ENCODE results near the gene IL6.
"Not testable (repeated sequence)": the region's sequence is repeated elsewhere in the genome, so short reads cannot be mapped to it uniquely, and the experiment has no call there.

IL6 gene

GRCh38 chr7:22697876-22698606 lies 29.0 kb upstream of the IL6 start:
- no peak overlapping the region for H3K27ac ChIP-seq
- TF ChIP-seq CTCF (IDR thresholded peaks at IDR 0.05): no peak
- H3K4me3 ChIP-seq: no peak overlapping the region
- DNase-seq (ENCODE audit: low spot score): no peak

DNA sequence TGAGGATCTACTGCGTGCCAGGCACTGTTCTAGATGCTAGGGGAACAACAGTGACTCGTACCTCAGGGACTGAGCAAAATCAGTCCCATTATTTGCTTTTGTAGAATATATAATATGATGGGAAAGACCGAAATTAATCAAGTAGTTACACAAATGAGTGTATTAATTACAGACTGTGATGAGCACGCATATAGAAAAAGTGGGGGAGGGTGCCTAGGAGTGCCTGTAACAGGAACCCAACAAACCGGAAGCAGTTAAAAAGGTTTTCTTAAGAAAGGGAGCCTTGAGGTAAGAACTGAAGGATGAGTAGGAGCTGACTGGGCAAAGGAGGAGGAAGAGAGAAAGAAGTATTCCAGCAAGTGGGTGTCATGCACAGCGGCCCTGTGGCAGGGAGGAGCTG lies 28.2 kb upstream of the IL6 start:
- DNase-seq (ENCODE audit: low spot score): no peak
- Histone ChIP-seq H3K4me3 (no peak overlapping the region), H3K27ac (no peak overlapping the region)
- no peak for TF ChIP-seq CTCF (IDR thresholded peaks at IDR 0.05)

DNA sequence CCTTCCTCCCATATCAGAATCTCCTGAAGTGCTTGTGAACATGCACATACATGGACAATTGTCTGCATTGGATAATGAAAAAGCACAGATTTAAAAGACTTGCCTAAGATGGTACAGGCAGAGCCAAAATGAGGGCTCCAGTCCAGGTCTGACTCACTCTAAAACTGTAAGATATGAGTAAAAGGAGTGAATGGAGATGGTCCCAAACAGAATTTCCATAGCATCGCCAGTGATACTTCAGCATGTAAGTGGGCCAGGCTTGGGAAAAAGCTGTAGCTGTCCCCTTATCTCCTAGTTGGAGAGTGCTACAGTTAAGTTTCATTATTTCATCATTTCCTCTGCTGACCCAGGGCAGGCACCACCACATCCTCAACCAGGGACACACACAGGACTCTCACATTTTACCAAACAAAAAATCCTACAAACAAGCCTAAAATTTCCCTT lies 26.4 kb upstream of the IL6 start:
- no peak for DNase-seq (ENCODE audit: low spot score)

GRCh38 chr7:22702516-22702915 lies 24.5 kb upstream of the IL6 start:
- H3K4me3 ChIP-seq: no peak overlapping the region
- no peak for TF ChIP-seq CTCF (IDR thresholded peaks at IDR 0.05)
- no peak overlapping the region for H3K27ac ChIP-seq
- no peak for DNase-seq (ENCODE audit: low spot score)

More for the DNA sequence above, 26.4 kb upstream of the IL6 start:
- TF ChIP-seq CTCF (IDR thresholded peaks at IDR 0.05): no peak
- Histone ChIP-seq H3K27ac (no peak overlapping the region), H3K4me3 (no peak overlapping the region)

- H3K4me3 ChIP-seq; DNase-seq (ENCODE audit: low spot score): not testable (repeated sequence)
Measured at GRCh38 chr7:22703107-22703855, 23.7 kb upstream of the IL6 start.

DNA sequence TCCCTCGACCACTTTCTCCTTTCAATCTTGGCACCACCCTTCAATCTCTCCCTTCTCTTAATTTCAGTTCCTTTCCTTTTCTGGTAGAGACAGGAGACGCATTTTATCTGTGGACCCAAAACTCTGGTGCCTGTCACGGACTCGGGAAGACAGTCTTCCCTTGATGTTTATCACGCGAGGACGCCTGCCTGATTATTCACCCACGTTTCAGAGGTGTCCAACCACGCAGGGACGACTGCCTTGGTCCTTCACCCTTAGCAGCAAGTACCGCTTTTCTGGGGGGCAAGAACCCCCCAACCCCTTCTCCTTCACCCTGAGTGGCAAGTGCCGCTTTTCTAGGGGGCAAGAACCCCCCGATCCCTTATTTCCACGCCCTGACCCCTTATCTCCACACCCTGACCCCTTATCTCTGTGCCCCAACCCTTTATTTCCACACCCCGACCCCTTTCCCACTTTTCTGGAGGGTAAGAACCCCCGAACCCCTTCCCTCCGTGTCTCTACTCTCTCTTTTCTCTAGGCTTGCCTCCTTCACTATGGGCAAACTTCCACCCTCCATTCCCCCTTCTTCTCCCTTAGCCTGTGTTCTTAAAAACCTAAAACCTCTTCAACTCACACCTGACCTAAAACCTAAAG lies 22.9 kb upstream of the IL6 start:
- not testable (repeated sequence) for DNase-seq (ENCODE audit: low spot score); H3K27ac ChIP-seq; H3K4me3 ChIP-seq

More at GRCh38 chr7:22703107-22703855, 23.7 kb upstream of the IL6 start:
- not testable (repeated sequence) for H3K27ac ChIP-seq

DNA sequence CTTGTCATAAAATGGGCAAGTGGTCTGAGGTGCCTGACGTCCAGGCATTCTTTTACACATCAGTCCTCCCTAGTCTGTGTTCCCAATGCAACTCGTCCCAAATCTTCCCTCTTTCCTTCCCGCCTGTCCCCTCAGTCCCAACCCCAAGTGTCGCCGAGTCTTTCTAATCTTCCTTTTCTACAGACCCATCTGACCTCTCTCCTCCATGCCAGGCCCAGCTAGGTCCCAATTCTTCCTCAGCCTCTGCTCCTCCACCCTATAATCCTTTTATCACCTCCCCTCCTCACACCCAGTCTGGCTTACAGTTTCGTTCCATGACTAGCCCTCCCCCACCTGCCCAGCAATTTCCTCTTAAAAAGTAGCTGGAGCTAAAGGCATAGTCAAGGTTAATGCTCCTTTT lies 22.3 kb upstream of the IL6 start:
- not testable (repeated sequence) for DNase-seq (ENCODE audit: low spot score); H3K27ac ChIP-seq

GRCh38 chr7:22705874-22706273 lies 21.1 kb upstream of the IL6 start:
- not testable (repeated sequence) for DNase-seq (ENCODE audit: low spot score); H3K4me3 ChIP-seq

More for the DNA sequence above, 22.3 kb upstream of the IL6 start:
- not testable (repeated sequence) for H3K4me3 ChIP-seq

GRCh38 chr7:22707026-22707691 lies 19.8 kb upstream of the IL6 start:
- H3K27ac ChIP-seq; DNase-seq (ENCODE audit: low spot score); H3K4me3 ChIP-seq: not testable (repeated sequence)

More at GRCh38 chr7:22705874-22706273, 21.1 kb upstream of the IL6 start:
- not testable (repeated sequence) for H3K27ac ChIP-seq

- not testable (repeated sequence) for H3K27ac ChIP-seq, H3K4me3 ChIP-seq
Measured at GRCh38 chr7:22708214-22708613, 18.8 kb upstream of the IL6 start.

GRCh38 chr7:22708677-22709061 lies 18.3 kb upstream of the IL6 start:
- not testable (repeated sequence) for DNase-seq (ENCODE audit: low spot score)

More at GRCh38 chr7:22708214-22708613, 18.8 kb upstream of the IL6 start:
- DNase-seq (ENCODE audit: low spot score): not testable (repeated sequence)

GRCh38 chr7:22709062-22709829 lies 17.8 kb upstream of the IL6 start:
- not testable (repeated sequence) for H3K4me3 ChIP-seq, H3K27ac ChIP-seq
- peak; percentile 62 for DNase-seq (ENCODE audit: low spot score)

More at GRCh38 chr7:22708677-22709061, 18.3 kb upstream of the IL6 start:
- H3K27ac ChIP-seq, H3K4me3 ChIP-seq: not testable (repeated sequence)

Measured in coronary artery (tissue), 2 donors.